IMR-90 (cell line): Measurements from ENCODE around the gene CACNG7.

ENCODE experiments used
- BHLHE40 ChIP-seq: fragments of 150-350 bp; IDR thresholded peaks from 2 replicates; pipeline ENCODE4 v1.6.1; 2016; ENCODE audit warnings: mild to moderate bottlenecking, low read depth, low read length
- CEBPB ChIP-seq: IDR thresholded peaks from 2 replicates; pipeline ENCODE4 v1.6.1; 2012; ENCODE audit warnings: low read depth, low read length, improper control_type of control experiment
- CHD1 ChIP-seq: IDR thresholded peaks from 2 replicates; pipeline ENCODE4 v1.6.1; 2012; ENCODE audit warnings: low read depth, low read length, improper control_type of control experiment
- MAFK ChIP-seq: IDR thresholded peaks from 2 replicates; pipeline ENCODE4 v1.6.1; 2012; ENCODE audit warnings: low read depth, low read length, improper control_type of control experiment
- MAZ ChIP-seq: IDR thresholded peaks from 2 replicates; pipeline ENCODE4 v1.6.1; 2012; ENCODE audit warnings: low read depth, mild to moderate bottlenecking, low read length, improper control_type of control experiment, moderate library complexity, borderline replicate concordance
- POLR2A ChIP-seq: IDR thresholded peaks from 2 replicates; pipeline ENCODE4 v1.6.1; 2012; ENCODE audit warnings: mild to moderate bottlenecking, low read depth, low read length
- RAD21 ChIP-seq: IDR thresholded peaks from 2 replicates; pipeline ENCODE4 v1.6.1; 2012; ENCODE audit warnings: low read length, improper control_type of control experiment
- SMC3 ChIP-seq: fragments of 150-350 bp; IDR thresholded peaks from 2 replicates; pipeline ENCODE4 v1.6.1; 2016; ENCODE audit warnings: low read depth, mild to moderate bottlenecking, antibody characterized with exemption, low read length, moderate library complexity
- TF ChIP-seq, protein P1 (sequence below): conservative IDR thresholded peaks from 2 replicates; pipeline ENCODE4 v1.5.1; 2012; ENCODE audit warnings: mild to moderate bottlenecking, low read depth, low read length, improper control_type of control experiment
- TF ChIP-seq, protein P2 (sequence below): fragments of 150-350 bp; IDR thresholded peaks from 2 replicates; pipeline ENCODE4 v1.6.1; 2016; ENCODE audit warnings: low read depth, mild to moderate bottlenecking, low read length, moderate library complexity, borderline replicate concordance
- TF ChIP-seq, protein P3 (sequence below): fragments of 150-350 bp; IDR thresholded peaks from 2 replicates; pipeline ENCODE4 v1.6.1; 2017; ENCODE audit warnings: mild to moderate bottlenecking, antibody characterized with exemption, low read length, low read depth

DNA sequence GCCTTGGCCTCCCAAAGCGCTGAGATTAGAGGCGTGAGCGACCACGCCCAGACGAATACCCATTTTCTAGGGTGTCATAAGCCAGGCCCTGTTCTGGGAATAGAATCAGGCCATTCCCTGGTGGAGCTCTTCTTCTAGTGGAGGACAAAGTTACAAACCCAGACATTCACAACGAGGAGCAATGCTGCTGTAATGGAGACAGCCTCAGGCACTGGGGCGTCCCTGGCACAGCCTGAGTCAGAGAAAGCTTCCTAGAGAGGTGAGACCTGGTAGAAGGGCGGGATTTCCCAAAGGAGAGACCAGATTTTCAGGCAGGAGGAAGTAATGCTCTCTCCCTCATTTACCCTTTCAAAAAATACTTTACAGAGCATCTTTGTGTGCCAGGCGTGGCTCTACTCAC lies 14.4 kb upstream of the CACNG7 start:
- TF ChIP-seq BHLHE40 (no peak), SMC3 (no peak), POLR2A (no peak), RAD21 (no peak), CHD1 (no peak), MAFK (no peak), MAZ (no peak), CEBPB (no peak)
- TF ChIP-seq, protein P1, sequence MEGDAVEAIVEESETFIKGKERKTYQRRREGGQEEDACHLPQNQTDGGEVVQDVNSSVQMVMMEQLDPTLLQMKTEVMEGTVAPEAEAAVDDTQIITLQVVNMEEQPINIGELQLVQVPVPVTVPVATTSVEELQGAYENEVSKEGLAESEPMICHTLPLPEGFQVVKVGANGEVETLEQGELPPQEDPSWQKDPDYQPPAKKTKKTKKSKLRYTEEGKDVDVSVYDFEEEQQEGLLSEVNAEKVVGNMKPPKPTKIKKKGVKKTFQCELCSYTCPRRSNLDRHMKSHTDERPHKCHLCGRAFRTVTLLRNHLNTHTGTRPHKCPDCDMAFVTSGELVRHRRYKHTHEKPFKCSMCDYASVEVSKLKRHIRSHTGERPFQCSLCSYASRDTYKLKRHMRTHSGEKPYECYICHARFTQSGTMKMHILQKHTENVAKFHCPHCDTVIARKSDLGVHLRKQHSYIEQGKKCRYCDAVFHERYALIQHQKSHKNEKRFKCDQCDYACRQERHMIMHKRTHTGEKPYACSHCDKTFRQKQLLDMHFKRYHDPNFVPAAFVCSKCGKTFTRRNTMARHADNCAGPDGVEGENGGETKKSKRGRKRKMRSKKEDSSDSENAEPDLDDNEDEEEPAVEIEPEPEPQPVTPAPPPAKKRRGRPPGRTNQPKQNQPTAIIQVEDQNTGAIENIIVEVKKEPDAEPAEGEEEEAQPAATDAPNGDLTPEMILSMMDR, result no peak
- TF ChIP-seq, protein P2, sequence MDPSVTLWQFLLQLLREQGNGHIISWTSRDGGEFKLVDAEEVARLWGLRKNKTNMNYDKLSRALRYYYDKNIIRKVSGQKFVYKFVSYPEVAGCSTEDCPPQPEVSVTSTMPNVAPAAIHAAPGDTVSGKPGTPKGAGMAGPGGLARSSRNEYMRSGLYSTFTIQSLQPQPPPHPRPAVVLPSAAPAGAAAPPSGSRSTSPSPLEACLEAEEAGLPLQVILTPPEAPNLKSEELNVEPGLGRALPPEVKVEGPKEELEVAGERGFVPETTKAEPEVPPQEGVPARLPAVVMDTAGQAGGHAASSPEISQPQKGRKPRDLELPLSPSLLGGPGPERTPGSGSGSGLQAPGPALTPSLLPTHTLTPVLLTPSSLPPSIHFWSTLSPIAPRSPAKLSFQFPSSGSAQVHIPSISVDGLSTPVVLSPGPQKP, result no peak
- TF ChIP-seq, protein P3, sequence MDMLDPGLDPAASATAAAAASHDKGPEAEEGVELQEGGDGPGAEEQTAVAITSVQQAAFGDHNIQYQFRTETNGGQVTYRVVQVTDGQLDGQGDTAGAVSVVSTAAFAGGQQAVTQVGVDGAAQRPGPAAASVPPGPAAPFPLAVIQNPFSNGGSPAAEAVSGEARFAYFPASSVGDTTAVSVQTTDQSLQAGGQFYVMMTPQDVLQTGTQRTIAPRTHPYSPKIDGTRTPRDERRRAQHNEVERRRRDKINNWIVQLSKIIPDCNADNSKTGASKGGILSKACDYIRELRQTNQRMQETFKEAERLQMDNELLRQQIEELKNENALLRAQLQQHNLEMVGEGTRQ, result no peak
